ENCODE measurements around the gene C1orf53. TPM values are rescaled to one million over a fixed set of nuclear protein-coding genes. Genes with fewer than 3 reads are reported as not detected.

The C1orf53 gene
- total RNA-seq, 1 experiment from 2014 or later, result 1.4 TPM

GRCh38 chr1:197937381-197937780 lies 35.0 kb downstream of the C1orf53 start:
- no peak overlapping the region for H4K5ac ChIP-seq (ENCODE audit: insufficient read length, low read depth, low read length)
- Mint-ChIP-seq H3K9me3 (no peaks in the 10 kb centered on the region), H3K27me3 (ENCODE audit: low read depth) (peaks cover 1% of the 10 kb centered on the region; the same call in 1 of the 2 replicates), H3K4me3 (no peak overlapping the region), H3K27ac (no peak overlapping the region), H3K4me1 (no peaks in the 10 kb centered on the region), H3K36me3 (ENCODE audit: insufficient read depth in 1 of 3, low read depth in 3 of 3) (no peaks in the 10 kb centered on the region)
- no peak overlapping the region for H2BK120ac ChIP-seq (ENCODE audit: low read depth, low read length, poor library complexity, severe bottlenecking)
- H3K4me2 ChIP-seq (ENCODE audit: insufficient read depth, insufficient read length, low read length), result no peak overlapping the region
- H3T11ph ChIP-seq (ENCODE audit: low read length), result no peak overlapping the region
- no peak overlapping the region for H3K56ac ChIP-seq (ENCODE audit: insufficient read length, low read depth, low read length)
- no peak overlapping the region for H2BK12ac ChIP-seq (ENCODE audit: insufficient read length, low read depth, low read length)
- DNase-seq, result no peak
- no peak for TF ChIP-seq CTCF (conservative IDR thresholded peaks at IDR 0.05)
- no CpG with 5 or more reads among the region's 2 CpGs for whole genome bisulfite sequencing (ENCODE audit: extremely low coverage, insufficient read length, low lambda C conversion rate)
- H3K27me3 ChIP-seq (ENCODE audit: insufficient read depth, low read length), result no peaks in the 10 kb centered on the region
- no peaks in the 10 kb centered on the region for H3K79me1 ChIP-seq (ENCODE audit: insufficient read depth, low read depth, low read length, poor library complexity, severe bottlenecking)
- H3K23ac ChIP-seq (ENCODE audit: insufficient read length, low read depth, low read length), result no peak overlapping the region
- H3K23me2 ChIP-seq (ENCODE audit: insufficient read length, low read depth, low read length, poor library complexity, severe bottlenecking), result no peaks in the 10 kb centered on the region
- H3K4ac ChIP-seq (ENCODE audit: low read depth, low read length), result no peak overlapping the region
- H3K9ac ChIP-seq (ENCODE audit: extremely low read depth, insufficient read length, low read length), result no peak overlapping the region
- H3K4me1 ChIP-seq (ENCODE audit: insufficient read depth, low read length), result no peaks in the 10 kb centered on the region
- H3K79me2 ChIP-seq (ENCODE audit: insufficient read depth, low read length), result no peaks in the 10 kb centered on the region
- no peak overlapping the region for H2AK5ac ChIP-seq (ENCODE audit: insufficient read length, low read length)
- no peak overlapping the region for H3K14ac ChIP-seq (ENCODE audit: insufficient read depth, low read length)
- H3K9me3 ChIP-seq (ENCODE audit: control insufficient read depth, low read depth, low read length), result no peaks in the 10 kb centered on the region
- no peak overlapping the region for H2AFZ ChIP-seq (ENCODE audit: low read length)
- H3K18ac ChIP-seq (ENCODE audit: insufficient read length, low read depth, low read length), result no peak overlapping the region
- no peak overlapping the region for H2BK15ac ChIP-seq (ENCODE audit: low read depth, low read length)
- H2BK20ac ChIP-seq (ENCODE audit: low read depth, low read length, poor library complexity, severe bottlenecking), result no peak overlapping the region
- H3K27ac ChIP-seq (ENCODE audit: insufficient read length, low read depth, low read length), result no peak overlapping the region
- no peak overlapping the region for H4K8ac ChIP-seq (replicated peaks; ENCODE audit: insufficient read length, low read depth, low read length)
- H2BK5ac ChIP-seq (ENCODE audit: insufficient read length, low read length), result no peak overlapping the region
- no peaks in the 10 kb centered on the region for H4K20me1 ChIP-seq (ENCODE audit: control insufficient read depth, insufficient read depth, insufficient read length)
- no peak overlapping the region for H4K91ac ChIP-seq (ENCODE audit: insufficient read length, low read depth, low read length)
